HG02884 (cell line): Measurements from ENCODE around the gene ZNF516.

Source experiments
- ATAC-seq: cut with Tn5 transposase; IDR thresholded peaks from one replicate; pipeline ENCODE4 v1.9.1; 2021; ENCODE audit warnings: mild to moderate bottlenecking, moderate library complexity; ENCODE audit not compliant: unreplicated experiment

ZNF516 gene

GRCh38 chr18:76442413-76443171 lies 52.5 kb downstream of the ZNF516 start:
- ATAC-seq, result no peak

GRCh38 chr18:76441668-76442412 lies 53.2 kb downstream of the ZNF516 start:
- ATAC-seq, result no peak

GRCh38 chr18:76441002-76441667 lies 53.9 kb downstream of the ZNF516 start:
- no peak for ATAC-seq

GRCh38 chr18:76437910-76438309 lies 57.1 kb downstream of the ZNF516 start:
- ATAC-seq, result no peak

- no peak for ATAC-seq
Observed at GRCh38 chr18:76437011-76437410, 58.0 kb downstream of the ZNF516 start.

- no peak for ATAC-seq
Observed at GRCh38 chr18:76436342-76436741, 58.7 kb downstream of the ZNF516 start.

GRCh38 chr18:76435316-76435989 lies 59.6 kb downstream of the ZNF516 start:
- ATAC-seq, result no peak

- ATAC-seq, result no peak
Observed at GRCh38 chr18:76434452-76434851, 60.6 kb downstream of the ZNF516 start.

GRCh38 chr18:76433788-76434187 lies 61.3 kb downstream of the ZNF516 start:
- no peak for ATAC-seq

GRCh38 chr18:76432970-76433767 lies 61.9 kb downstream of the ZNF516 start:
- no peak for ATAC-seq

GRCh38 chr18:76432274-76432755 lies 62.7 kb downstream of the ZNF516 start:
- ATAC-seq, result no peak

- no peak for ATAC-seq
Observed at GRCh38 chr18:76431437-76432273, 63.4 kb downstream of the ZNF516 start.

- ATAC-seq, result no peak
Observed at GRCh38 chr18:76430636-76431035, 64.4 kb downstream of the ZNF516 start.

GRCh38 chr18:76429262-76430126 lies 65.5 kb downstream of the ZNF516 start:
- ATAC-seq, result no peak

- no peak for ATAC-seq
Observed at GRCh38 chr18:76428396-76429261, 66.4 kb downstream of the ZNF516 start.

- ATAC-seq, result no peak
Observed at GRCh38 chr18:76426737-76427305, 68.2 kb downstream of the ZNF516 start.
